K562 (cell line): ENCODE results near the gene BPI. TPM values are rescaled to one million over a fixed set of nuclear protein-coding genes. Genes with fewer than 3 reads are reported as not detected.

Experiments used
- DIDO1 ChIP-seq: fragments of 450-650 bp; IDR thresholded peaks from 2 replicates; pipeline ENCODE4 v1.6.1; 2016; ENCODE audit warnings: low read depth, missing biosample characterization, missing genetic modification characterization
- E2F3 ChIP-seq: fragments of 250-450 bp; sonication (Bioruptor Pico); IDR thresholded peaks from 2 replicates; pipeline ENCODE4 v1.4.0; 2020; ENCODE audit warnings: mild to moderate bottlenecking
- EP400 ChIP-seq: fragments of 450-650 bp; IDR thresholded peaks from 2 replicates; pipeline ENCODE4 v1.6.1; 2017; ENCODE audit warnings: antibody characterized with exemption, mild to moderate bottlenecking, moderate library complexity
- MAFG ChIP-seq: fragments of 450-650 bp; conservative IDR thresholded peaks from 2 replicates; pipeline ENCODE4 v1.6.1; 2016; ENCODE audit warnings: missing genetic modification characterization, missing compliant biosample characterization
- SREBF1 ChIP-seq: fragments of 150-350 bp; IDR thresholded peaks from 2 replicates; pipeline ENCODE4 v1.6.1; 2014; ENCODE audit warnings: antibody characterized with exemption, low read depth, low read length, borderline replicate concordance
- STAG1 ChIP-seq: sonication (generic); formaldehyde crosslinking; IDR thresholded peaks from 2 replicates; pipeline ENCODE4 v1.5.0; 2020; ENCODE audit warnings: missing genetic modification reagents, borderline replicate concordance
- ZEB2 ChIP-seq: fragments of 450-650 bp; IDR thresholded peaks from 2 replicates; pipeline ENCODE4 v1.6.1; 2016
- ZNF24 ChIP-seq: fragments of 450-650 bp; IDR thresholded peaks from 2 replicates; pipeline ENCODE4 v1.6.1; 2016
- ZNF347 ChIP-seq: fragments of 450-650 bp; formaldehyde crosslinking; IDR thresholded peaks from 2 replicates; pipeline ENCODE4 v1.4.0; 2020; ENCODE audit warnings: low read depth, mild to moderate bottlenecking, moderate library complexity
- polyA plus RNA-seq, 8 experiments: library from polyadenylated mRNA; depleted of rRNA in 4 of 8; stranded (reverse) in 5 of 8; unstranded in 3 of 8; fragments of >200 nt; fragmentation: Nextera tagmentation in 2 of 8; fragmentation: Illumina TruSeq in 1 of 8; extraction: Ambion mirVana in 2 of 8; extraction: Trizol in 1 of 8; gene quantifications; 2 replicates each; pipeline versions ENCODE4 v1.2.1 to v1.2.3, GENCODE V29; 2011 to 2014; ENCODE audit warnings: inconsistent platforms in 1 of 8, missing spikeins in 1 of 8
- total RNA-seq, 7 experiments: library from RNA; depleted of rRNA in 6 of 7; stranded (reverse); fragments of >200 nt in 6 of 7; fragmentation: Illumina TruSeq in 2 of 7; extraction: Trizol in 2 of 7; gene quantifications; 2 replicates each; pipeline versions ENCODE4 v1.2.1 to v1.2.3, GENCODE V29; 2011 to 2021; ENCODE audit warnings: low replicate concordance in 1 of 7
- TF ChIP-seq, protein P1 (sequence below): sonication (generic); formaldehyde crosslinking; IDR thresholded peaks from 2 replicates; pipeline ENCODE4 v1.8.0; 2023; ENCODE audit warnings: mild to moderate bottlenecking, missing genetic modification reagents
- TF ChIP-seq, protein P2 (sequence below), 2 experiments: fragments of 450-650 bp in 1 of 2; sonication (generic) in 1 of 2; formaldehyde crosslinking; conservative IDR thresholded peaks; 2 replicates each; pipeline versions ENCODE4 v1.4.0 to v1.8.1; 2020 to 2022; ENCODE audit warnings: mild to moderate bottlenecking in 1 of 2, missing genetic modification reagents in 1 of 2
- TF ChIP-seq, protein P3 (sequence below): fragments of 450-650 bp; IDR thresholded peaks from 2 replicates; pipeline ENCODE4 v1.6.1; 2016; ENCODE audit warnings: mild to moderate bottlenecking
- TF ChIP-seq, protein P4 (sequence below): sonication (generic); formaldehyde crosslinking; IDR thresholded peaks from 2 replicates; pipeline ENCODE4 v1.8.0; 2022; ENCODE audit warnings: mild to moderate bottlenecking, missing genetic modification reagents
- TF ChIP-seq, protein P5 (sequence below): fragments of 200-800 bp; sonication (Bioruptor generic); IDR thresholded peaks from 2 replicates; pipeline ENCODE4 v1.6.1; 2016; ENCODE audit warnings: missing genetic modification characterization, missing compliant biosample characterization
- TF ChIP-seq, protein P6 (sequence below): fragments of 450-650 bp; IDR thresholded peaks from 2 replicates; pipeline ENCODE4 v1.6.1; 2018; ENCODE audit warnings: mild to moderate bottlenecking, low read depth; ENCODE audit not compliant: partially characterized antibody

The BPI gene
- total and polyA plus RNA-seq, 9 of the 15 experiments (the other 6 are each of a cell fraction or from before 2014, with no cell fraction given), result not detected

DNA sequence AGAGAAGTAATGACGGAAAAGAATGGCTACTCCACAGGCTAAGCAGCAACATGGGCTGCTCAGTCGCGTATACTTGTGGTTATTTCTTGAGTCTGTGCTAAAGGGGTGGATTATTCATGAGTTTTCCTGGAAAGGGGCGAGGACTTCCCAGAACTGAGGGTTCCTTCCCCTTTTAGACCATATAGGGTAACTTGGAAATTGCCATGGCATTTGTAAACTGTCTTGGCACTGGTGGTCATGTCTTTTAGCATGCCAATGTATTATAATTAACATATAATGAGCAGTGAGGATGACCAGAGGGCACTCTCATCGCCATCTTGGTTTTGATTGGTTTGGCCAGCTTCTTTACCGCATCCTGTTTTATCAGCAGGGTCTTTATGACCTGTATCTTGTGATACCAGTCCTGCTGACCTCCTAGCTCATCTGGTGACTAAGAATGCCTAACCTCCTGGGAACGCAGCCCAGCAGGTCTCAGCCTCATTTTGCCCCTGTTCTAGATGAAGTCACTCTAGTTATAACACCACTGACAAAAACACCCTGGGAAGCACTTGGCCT is 53.8 kb downstream of the BPI start (continued):
- TF ChIP-seq, protein P1, sequence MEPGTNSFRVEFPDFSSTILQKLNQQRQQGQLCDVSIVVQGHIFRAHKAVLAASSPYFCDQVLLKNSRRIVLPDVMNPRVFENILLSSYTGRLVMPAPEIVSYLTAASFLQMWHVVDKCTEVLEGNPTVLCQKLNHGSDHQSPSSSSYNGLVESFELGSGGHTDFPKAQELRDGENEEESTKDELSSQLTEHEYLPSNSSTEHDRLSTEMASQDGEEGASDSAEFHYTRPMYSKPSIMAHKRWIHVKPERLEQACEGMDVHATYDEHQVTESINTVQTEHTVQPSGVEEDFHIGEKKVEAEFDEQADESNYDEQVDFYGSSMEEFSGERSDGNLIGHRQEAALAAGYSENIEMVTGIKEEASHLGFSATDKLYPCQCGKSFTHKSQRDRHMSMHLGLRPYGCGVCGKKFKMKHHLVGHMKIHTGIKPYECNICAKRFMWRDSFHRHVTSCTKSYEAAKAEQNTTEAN (CRISPR knock-in tag), result no peak
- TF ChIP-seq SREBF1, result no peak
- TF ChIP-seq MAFG (tag), result no peak
- TF ChIP-seq DIDO1 (tag), result no peak
- TF ChIP-seq, protein P2, sequence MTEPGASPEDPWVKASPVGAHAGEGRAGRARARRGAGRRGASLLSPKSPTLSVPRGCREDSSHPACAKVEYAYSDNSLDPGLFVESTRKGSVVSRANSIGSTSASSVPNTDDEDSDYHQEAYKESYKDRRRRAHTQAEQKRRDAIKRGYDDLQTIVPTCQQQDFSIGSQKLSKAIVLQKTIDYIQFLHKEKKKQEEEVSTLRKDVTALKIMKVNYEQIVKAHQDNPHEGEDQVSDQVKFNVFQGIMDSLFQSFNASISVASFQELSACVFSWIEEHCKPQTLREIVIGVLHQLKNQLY (CRISPR knock-in tag; conservative IDR thresholded peaks at IDR 0.05), result no peak
- TF ChIP-seq, protein P3, sequence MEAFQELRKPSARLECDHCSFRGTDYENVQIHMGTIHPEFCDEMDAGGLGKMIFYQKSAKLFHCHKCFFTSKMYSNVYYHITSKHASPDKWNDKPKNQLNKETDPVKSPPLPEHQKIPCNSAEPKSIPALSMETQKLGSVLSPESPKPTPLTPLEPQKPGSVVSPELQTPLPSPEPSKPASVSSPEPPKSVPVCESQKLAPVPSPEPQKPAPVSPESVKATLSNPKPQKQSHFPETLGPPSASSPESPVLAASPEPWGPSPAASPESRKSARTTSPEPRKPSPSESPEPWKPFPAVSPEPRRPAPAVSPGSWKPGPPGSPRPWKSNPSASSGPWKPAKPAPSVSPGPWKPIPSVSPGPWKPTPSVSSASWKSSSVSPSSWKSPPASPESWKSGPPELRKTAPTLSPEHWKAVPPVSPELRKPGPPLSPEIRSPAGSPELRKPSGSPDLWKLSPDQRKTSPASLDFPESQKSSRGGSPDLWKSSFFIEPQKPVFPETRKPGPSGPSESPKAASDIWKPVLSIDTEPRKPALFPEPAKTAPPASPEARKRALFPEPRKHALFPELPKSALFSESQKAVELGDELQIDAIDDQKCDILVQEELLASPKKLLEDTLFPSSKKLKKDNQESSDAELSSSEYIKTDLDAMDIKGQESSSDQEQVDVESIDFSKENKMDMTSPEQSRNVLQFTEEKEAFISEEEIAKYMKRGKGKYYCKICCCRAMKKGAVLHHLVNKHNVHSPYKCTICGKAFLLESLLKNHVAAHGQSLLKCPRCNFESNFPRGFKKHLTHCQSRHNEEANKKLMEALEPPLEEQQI, result no peak
- 0 out of 2 replicates have a peak, but pooled peaks have one; percentile 21 for TF ChIP-seq EP400
- no peak for TF ChIP-seq ZNF347 (CRISPR knock-in tag)
- no peak for TF ChIP-seq ZNF24
- no peak for TF ChIP-seq E2F3 (CRISPR knock-in tag)
- 0 out of 2 replicates have a peak, but pooled peaks have one; percentile 24 for TF ChIP-seq ZEB2
- no peak for TF ChIP-seq STAG1 (CRISPR knock-in tag)
- TF ChIP-seq, protein P4, sequence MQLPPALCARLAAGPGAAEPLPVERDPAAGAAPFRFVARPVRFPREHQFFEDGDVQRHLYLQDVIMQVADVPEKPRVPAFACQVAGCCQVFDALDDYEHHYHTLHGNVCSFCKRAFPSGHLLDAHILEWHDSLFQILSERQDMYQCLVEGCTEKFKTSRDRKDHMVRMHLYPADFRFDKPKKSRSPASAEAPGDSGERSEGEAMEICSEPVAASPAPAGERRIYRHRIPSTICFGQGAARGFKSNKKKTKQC (CRISPR knock-in tag), result no peak
- TF ChIP-seq, protein P5, sequence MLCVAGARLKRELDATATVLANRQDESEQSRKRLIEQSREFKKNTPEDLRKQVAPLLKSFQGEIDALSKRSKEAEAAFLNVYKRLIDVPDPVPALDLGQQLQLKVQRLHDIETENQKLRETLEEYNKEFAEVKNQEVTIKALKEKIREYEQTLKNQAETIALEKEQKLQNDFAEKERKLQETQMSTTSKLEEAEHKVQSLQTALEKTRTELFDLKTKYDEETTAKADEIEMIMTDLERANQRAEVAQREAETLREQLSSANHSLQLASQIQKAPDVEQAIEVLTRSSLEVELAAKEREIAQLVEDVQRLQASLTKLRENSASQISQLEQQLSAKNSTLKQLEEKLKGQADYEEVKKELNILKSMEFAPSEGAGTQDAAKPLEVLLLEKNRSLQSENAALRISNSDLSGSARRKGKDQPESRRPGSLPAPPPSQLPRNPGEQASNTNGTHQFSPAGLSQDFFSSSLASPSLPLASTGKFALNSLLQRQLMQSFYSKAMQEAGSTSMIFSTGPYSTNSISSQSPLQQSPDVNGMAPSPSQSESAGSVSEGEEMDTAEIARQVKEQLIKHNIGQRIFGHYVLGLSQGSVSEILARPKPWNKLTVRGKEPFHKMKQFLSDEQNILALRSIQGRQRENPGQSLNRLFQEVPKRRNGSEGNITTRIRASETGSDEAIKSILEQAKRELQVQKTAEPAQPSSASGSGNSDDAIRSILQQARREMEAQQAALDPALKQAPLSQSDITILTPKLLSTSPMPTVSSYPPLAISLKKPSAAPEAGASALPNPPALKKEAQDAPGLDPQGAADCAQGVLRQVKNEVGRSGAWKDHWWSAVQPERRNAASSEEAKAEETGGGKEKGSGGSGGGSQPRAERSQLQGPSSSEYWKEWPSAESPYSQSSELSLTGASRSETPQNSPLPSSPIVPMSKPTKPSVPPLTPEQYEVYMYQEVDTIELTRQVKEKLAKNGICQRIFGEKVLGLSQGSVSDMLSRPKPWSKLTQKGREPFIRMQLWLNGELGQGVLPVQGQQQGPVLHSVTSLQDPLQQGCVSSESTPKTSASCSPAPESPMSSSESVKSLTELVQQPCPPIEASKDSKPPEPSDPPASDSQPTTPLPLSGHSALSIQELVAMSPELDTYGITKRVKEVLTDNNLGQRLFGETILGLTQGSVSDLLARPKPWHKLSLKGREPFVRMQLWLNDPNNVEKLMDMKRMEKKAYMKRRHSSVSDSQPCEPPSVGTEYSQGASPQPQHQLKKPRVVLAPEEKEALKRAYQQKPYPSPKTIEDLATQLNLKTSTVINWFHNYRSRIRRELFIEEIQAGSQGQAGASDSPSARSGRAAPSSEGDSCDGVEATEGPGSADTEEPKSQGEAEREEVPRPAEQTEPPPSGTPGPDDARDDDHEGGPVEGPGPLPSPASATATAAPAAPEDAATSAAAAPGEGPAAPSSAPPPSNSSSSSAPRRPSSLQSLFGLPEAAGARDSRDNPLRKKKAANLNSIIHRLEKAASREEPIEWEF, result no peak
- TF ChIP-seq, protein P6, sequence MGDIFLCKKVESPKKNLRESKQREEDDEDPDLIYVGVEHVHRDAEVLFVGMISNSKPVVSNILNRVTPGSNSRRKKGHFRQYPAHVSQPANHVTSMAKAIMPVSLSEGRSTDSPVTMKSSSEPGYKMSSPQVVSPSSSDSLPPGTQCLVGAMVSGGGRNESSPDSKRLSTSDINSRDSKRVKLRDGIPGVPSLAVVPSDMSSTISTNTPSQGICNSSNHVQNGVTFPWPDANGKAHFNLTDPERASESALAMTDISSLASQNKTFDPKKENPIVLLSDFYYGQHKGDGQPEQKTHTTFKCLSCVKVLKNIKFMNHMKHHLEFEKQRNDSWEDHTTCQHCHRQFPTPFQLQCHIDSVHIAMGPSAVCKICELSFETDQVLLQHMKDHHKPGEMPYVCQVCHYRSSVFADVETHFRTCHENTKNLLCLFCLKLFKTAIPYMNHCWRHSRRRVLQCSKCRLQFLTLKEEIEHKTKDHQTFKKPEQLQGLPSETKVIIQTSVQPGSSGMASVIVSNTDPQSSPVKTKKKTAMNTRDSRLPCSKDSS, result no peak
